Fibroblast of mammary gland (primary cell): Measurements from ENCODE around the gene ST8SIA6.

Experiments
- DNase-seq: peaks from one replicate; pipeline ENCODE4 v3.0.0-alpha.2; 2010; ENCODE audit warnings: low read depth
- H3K4me3 ChIP-seq: 2 replicates; pipeline ENCODE4 v1.5.1; 2011; ENCODE audit warnings: low read depth, mild to moderate bottlenecking, low read length, moderate library complexity; ENCODE audit not compliant: control insufficient read depth
- CTCF ChIP-seq: conservative IDR thresholded peaks from 2 replicates; pipeline ENCODE4 v1.5.1; 2011; ENCODE audit warnings: low read depth, low read length, inconsistent platforms; ENCODE audit not compliant: control insufficient read depth, insufficient read depth

The ST8SIA6 gene

DNA sequence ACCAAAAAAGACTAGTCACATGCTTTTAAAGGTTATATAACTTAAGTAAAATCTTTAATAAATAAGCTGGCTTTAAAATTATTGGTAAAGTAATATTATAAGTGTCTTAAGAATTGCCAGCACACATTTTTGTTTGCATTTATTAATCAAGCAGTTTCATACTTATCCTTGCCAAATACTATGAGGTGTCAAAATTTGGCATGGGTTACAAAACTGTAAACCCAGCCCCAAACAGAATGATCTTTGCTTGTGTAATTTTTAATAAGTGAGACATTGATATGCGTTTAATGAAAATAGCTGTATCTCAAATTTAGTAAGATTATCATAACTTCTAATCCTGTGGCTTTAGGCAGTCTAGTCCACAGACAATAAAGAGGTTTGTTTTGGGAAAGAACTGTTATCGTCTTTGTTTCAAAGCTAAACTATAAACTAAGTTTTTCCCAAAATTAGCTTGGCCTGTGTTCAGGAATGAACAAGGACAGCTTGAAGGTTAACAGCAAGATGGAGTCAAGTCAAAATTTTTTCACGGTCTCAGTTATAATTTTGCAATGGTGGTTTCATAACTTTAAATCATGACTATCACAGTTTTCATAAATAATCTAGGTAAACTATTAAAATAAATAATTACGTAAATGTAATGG lies 72.8 kb downstream of the ST8SIA6 start:
- TF ChIP-seq CTCF: no peak
- DNase-seq: no peak
- H3K4me3 ChIP-seq: no peak overlapping the region

- no peak overlapping the region for H3K4me3 ChIP-seq
- no peak for TF ChIP-seq CTCF
- no peak for DNase-seq
Measured at GRCh38 chr10:17380888-17381287, 73.5 kb downstream of the ST8SIA6 start.

- no peak for TF ChIP-seq CTCF
- no peak overlapping the region for H3K4me3 ChIP-seq
- no peak for DNase-seq
Measured at GRCh38 chr10:17380016-17380415, 74.4 kb downstream of the ST8SIA6 start.

- H3K4me3 ChIP-seq: no peak overlapping the region
- DNase-seq: no peak
- TF ChIP-seq CTCF: no peak
Measured at GRCh38 chr10:17379151-17379690, 75.2 kb downstream of the ST8SIA6 start.

DNA sequence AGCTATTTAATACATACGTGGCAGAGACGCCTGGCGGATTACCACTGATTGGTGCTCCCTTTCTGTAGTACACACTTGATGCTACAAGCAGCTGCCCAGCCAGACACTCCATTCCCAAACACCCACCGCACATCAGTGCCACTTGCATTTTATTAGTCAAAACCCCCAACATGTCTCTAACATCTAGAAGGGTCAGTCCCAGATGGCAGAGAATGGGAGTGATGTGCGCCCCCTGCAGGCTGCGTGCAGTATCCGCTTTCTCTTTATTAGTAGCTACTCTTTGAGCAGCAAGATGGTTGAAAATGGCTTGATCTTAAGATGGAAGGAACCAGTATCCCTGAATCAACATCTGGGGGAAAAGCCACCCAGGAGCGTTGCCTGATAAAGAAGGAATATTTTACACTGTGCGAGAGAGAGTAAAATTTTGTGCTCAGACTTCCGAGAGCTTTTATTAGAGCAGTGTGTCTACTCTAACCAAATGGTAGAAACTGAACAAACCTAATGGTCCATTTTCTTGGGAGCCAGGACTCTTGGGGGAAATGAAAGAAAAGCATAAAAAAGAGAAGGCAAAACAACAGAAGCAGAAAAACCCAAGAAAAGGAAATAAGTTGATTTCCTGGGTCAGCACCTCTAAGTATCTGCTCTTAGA lies 78.3 kb downstream of the ST8SIA6 start:
- no peak overlapping the region for H3K4me3 ChIP-seq
- peak; percentile 67 for TF ChIP-seq CTCF
- DNase-seq: peak; percentile 27

GRCh38 chr10:17368708-17369272 lies 85.6 kb downstream of the ST8SIA6 start:
- TF ChIP-seq CTCF: no peak

GRCh38 chr10:17366705-17367104 lies 87.7 kb downstream of the ST8SIA6 start:
- DNase-seq: no peak
- H3K4me3 ChIP-seq: no peak overlapping the region
- no peak for TF ChIP-seq CTCF

More at GRCh38 chr10:17368708-17369272, 85.6 kb downstream of the ST8SIA6 start:
- DNase-seq: no peak
- H3K4me3 ChIP-seq: no peak overlapping the region
